Neural cell (in vitro differentiated cells): ENCODE data around the gene ELN.

Experiments
- CTCF ChIP-seq: fragments of 450-650 bp; IDR thresholded peaks from 2 replicates; pipeline ENCODE4 v1.5.1; 2014; ENCODE audit warnings: antibody characterized with exemption, mild to moderate bottlenecking, moderate library complexity; ENCODE audit not compliant: poor library complexity, severe bottlenecking
- EP300 ChIP-seq: fragments of 450-650 bp; conservative IDR thresholded peaks from 2 replicates; pipeline ENCODE4 v1.6.1; 2014; ENCODE audit warnings: antibody characterized with exemption, mild to moderate bottlenecking, moderate library complexity; ENCODE audit not compliant: poor library complexity, severe bottlenecking
- EZH2 ChIP-seq: fragments of 200-600, 300-800 bp; shearing (Covaris generic), sonication (generic); IDR thresholded peaks from 2 replicates; pipeline ENCODE4 v1.6.1; 2014; ENCODE audit warnings: antibody characterized with exemption, low read length, borderline replicate concordance, mild to moderate bottlenecking; ENCODE audit not compliant: insufficient read depth, poor library complexity, severe bottlenecking
- MXI1 ChIP-seq: fragments of 450-650 bp; conservative IDR thresholded peaks from 2 replicates; pipeline ENCODE4 v1.6.1; 2014; ENCODE audit warnings: antibody characterized with exemption, mild to moderate bottlenecking; ENCODE audit not compliant: poor library complexity, severe bottlenecking
- POLR2AphosphoS5 ChIP-seq: IDR thresholded peaks from 2 replicates; pipeline ENCODE4 v1.6.1; 2012
- REST ChIP-seq: IDR thresholded peaks from 2 replicates; pipeline ENCODE4 v1.6.1; 2012; ENCODE audit warnings: borderline replicate concordance
- TAF1 ChIP-seq: IDR thresholded peaks from 2 replicates; pipeline ENCODE4 v1.6.1; 2012; ENCODE audit warnings: low read depth

- no peak for TF ChIP-seq CTCF
- TF ChIP-seq POLR2AphosphoS5 = no peak
- no peak for TF ChIP-seq EZH2
- TF ChIP-seq REST = no peak
- no peak for TF ChIP-seq MXI1
- no peak for TF ChIP-seq EP300
- no peak for TF ChIP-seq TAF1
Observed at GRCh38 chr7:74003621-74004020, 24.4 kb upstream of the ELN start.
